Thoracic aorta (tissue), 2 donors: ENCODE results near the gene CD48. TPM values are rescaled to one million over a fixed set of nuclear protein-coding genes. Genes with fewer than 3 reads are reported as not detected.
"Not testable (repeated sequence)": the region's sequence is repeated elsewhere in the genome, so short reads cannot be mapped to it uniquely, and the experiment has no call there.

Experiments
- ATAC-seq: fragments of 150-250 bp; one replicate; pipeline ENCODE4 v1.8.0; 2017; ENCODE audit warnings: low read depth; ENCODE audit not compliant: insufficient number of reproducible peaks, low FRiP score
- DNase-seq: peaks from one replicate; pipeline ENCODE4 v3.0.0-alpha.2; 2020; ENCODE audit warnings: low spot score
- H3K27ac ChIP-seq, 2 donors: fragments of 200-600 bp; sonication (generic); 1 replicate in 1 of 2; 2 replicates in 1 of 2; pipeline ENCODE4 v1.5.1; 2016; ENCODE audit warnings: mild to moderate bottlenecking in 2 of 2, moderate library complexity in 2 of 2
- H3K27me3 ChIP-seq: fragments of 200-600 bp; sonication (generic); replicated peaks from 2 replicates; pipeline ENCODE4 v1.6.0; 2016; ENCODE audit warnings: mild to moderate bottlenecking; ENCODE audit not compliant: insufficient read depth
- H3K36me3 ChIP-seq: fragments of 200-600 bp; sonication (generic); one replicate; pipeline ENCODE4 v1.5.1; 2016
- H3K4me1 ChIP-seq, 2 donors: fragments of 200-600 bp; sonication (generic); 1 replicate in 1 of 2; 2 replicates in 1 of 2; pipeline versions ENCODE4 v1.5.1 to v1.6.0; 2016; ENCODE audit warnings: low read depth in 2 of 2, mild to moderate bottlenecking in 1 of 2; ENCODE audit not compliant: control insufficient read depth in 1 of 2
- H3K4me3 ChIP-seq: fragments of 200-600 bp; sonication (generic); 2 replicates; pipeline ENCODE4 v1.5.1; 2016; ENCODE audit warnings: mild to moderate bottlenecking
- H3K9me3 ChIP-seq: fragments of 200-600 bp; sonication (generic); 2 replicates; pipeline ENCODE4 v1.5.1; 2016
- CTCF ChIP-seq: fragments of 200-600 bp; sonication (generic); IDR thresholded peaks from one replicate; pipeline ENCODE4 v1.5.1; 2019; ENCODE audit warnings: antibody characterized with exemption
- total RNA-seq, 2 donors: library from RNA; depleted of rRNA; stranded (reverse); fragments of >200 nt; gene quantifications; one replicate each; pipeline versions ENCODE4 v1.1.0 to v1.2.3, GENCODE V29; 2016

Gene CD48
- total RNA-seq, 2 donors from 2014 or later: 9.0 to 9.9 TPM

GRCh38 chr1:160713161-160713560 is 1.5 kb upstream of the CD48 start:
- TF ChIP-seq CTCF: no peak
- no peak for ATAC-seq
- DNase-seq: no peak

DNA sequence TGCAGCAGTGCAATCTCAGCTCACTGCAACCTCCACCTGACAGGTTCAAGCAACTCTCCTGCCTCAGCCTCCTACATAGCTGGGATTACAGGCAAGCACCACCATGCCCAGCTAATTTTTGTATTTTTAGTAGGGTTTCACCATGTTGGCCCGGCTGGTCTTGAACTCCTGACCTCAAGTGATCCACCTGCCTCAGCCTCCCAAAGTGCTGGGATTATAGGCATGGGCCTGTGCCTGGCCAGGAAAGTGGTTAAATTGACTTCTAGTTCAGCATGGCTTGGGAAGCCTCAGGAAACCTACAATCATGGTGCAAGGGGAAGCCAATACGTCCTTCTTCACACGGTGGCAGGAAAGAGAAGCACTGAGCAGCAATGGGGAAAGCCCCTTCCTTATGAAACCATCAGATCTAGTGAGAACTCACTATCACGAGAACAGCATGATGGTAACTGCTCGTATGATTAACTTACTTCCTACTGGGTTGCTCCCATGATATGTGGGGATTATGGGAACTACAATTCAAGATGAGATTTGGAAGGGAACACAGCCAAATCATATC is 981 bp upstream of the CD48 start:
- not testable (repeated sequence) for H3K27ac ChIP-seq, H3K4me1 ChIP-seq, ATAC-seq, H3K9me3 ChIP-seq, H3K36me3 ChIP-seq, DNase-seq, H3K4me3 ChIP-seq, H3K27me3 ChIP-seq

More at GRCh38 chr1:160713161-160713560, 1.5 kb upstream of the CD48 start:
- no peaks in the 10 kb centered on the region for H3K9me3 ChIP-seq
- H3K27ac ChIP-seq: no peak overlapping the region
- no peaks in the 10 kb centered on the region for H3K36me3 ChIP-seq
- H3K4me1 ChIP-seq: no peaks in the 10 kb centered on the region
- H3K4me3 ChIP-seq: no peak overlapping the region
- no peaks in the 10 kb centered on the region for H3K27me3 ChIP-seq

DNA sequence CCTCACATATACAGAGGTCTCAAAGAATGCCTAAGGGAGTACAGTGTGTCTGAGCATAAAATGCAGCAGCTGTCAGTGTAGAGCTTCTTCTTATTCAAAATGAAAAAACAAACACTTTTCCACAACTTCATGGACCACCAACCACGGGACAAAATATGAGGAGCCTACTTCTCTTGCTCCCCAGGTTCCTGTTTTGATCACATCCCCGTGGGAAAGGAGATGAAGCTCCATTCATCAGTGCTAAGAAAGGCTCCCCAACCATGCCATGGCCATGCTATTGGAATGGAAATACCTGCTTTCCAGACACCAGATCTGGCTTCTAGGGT is 383 bp downstream of the CD48 start:
- no peak overlapping the region for H3K27ac ChIP-seq
- no peak for TF ChIP-seq CTCF
- H3K27me3 ChIP-seq: no peaks in the 10 kb centered on the region
- no peaks in the 10 kb centered on the region for H3K36me3 ChIP-seq
- no peak for ATAC-seq
- H3K4me1 ChIP-seq: no peaks in the 10 kb centered on the region
- no peaks in the 10 kb centered on the region for H3K9me3 ChIP-seq
- H3K4me3 ChIP-seq: peak overlapping the region; percentile 42
- no peak for DNase-seq

DNA sequence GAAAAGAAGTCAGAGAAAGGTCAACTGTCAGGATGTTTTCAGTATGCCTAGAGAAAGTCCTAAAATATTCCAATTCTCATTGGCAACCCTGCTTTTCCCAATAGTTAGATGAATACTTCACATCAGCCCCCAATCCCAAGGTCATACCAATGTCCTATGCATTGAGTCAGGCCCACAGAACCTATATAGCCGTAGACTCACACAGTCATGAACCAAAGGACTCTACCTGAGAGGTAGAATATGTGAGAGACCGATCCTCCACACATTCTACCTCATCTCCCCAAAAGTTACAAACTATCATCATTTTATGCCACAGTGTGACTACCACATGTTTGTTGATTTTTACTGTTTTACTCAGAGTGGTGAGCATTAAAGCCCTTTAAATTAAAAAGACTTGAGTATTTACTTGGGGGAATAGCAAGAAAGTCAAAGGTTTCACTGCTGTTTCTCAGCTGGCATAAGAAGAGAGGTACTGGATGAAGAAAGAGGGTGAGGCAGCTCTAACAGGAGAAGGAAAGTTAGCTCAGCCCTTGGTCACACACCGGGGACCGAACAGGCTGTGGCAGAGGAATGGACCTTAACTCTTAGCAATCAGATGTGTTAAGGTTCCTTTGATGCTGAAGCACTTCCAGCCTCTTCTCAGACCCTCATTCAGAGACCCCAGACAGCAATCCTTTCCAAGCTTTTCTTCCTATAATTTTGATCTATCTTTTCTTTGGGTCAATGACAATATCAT is 937 bp downstream of the CD48 start:
- DNase-seq: no peak
- Histone ChIP-seq H3K36me3 (no peaks in the 10 kb centered on the region), H3K4me1 (no peaks in the 10 kb centered on the region), H3K27ac (no peak overlapping the region), H3K9me3 (no peaks in the 10 kb centered on the region), H3K4me3 (peak overlapping the region; percentile 42), H3K27me3 (no peaks in the 10 kb centered on the region)
- TF ChIP-seq CTCF: no peak
- ATAC-seq: no peak

DNA sequence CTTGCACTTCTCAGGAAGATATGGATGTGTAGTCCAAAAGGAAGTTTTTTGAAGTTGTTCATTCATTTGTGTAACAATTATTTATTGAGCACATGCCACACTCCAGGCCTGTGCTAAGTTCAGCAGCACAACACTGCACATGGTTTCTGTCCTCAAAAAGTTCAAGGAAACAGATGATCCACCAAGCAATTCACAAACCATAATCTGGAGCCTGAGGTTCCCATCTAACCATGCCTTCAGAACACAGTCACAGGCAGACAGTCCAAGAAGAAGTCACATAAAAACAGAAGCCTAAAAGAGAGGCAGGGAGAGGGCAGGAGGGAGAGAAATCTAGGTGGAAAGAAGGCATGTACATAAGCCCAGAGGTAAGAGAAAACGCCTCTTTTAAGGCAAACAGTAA is 1.9 kb downstream of the CD48 start:
- TF ChIP-seq CTCF: no peak
- ATAC-seq: no peak
- H3K9me3 ChIP-seq: no peaks in the 10 kb centered on the region
- H3K4me3 ChIP-seq: no peak overlapping the region
- H3K36me3 ChIP-seq: no peaks in the 10 kb centered on the region
- no peak overlapping the region for H3K27ac ChIP-seq
- H3K27me3 ChIP-seq: no peaks in the 10 kb centered on the region
- no peak for DNase-seq
- H3K4me1 ChIP-seq: no peaks in the 10 kb centered on the region

GRCh38 chr1:160708801-160709200 is 2.8 kb downstream of the CD48 start:
- ATAC-seq: no peak
- Histone ChIP-seq H3K27me3 (no peaks in the 10 kb centered on the region), H3K9me3 (no peaks in the 10 kb centered on the region), H3K27ac (no peak overlapping the region), H3K36me3 (no peaks in the 10 kb centered on the region), H3K4me3 (no peak overlapping the region), H3K4me1 (no peaks in the 10 kb centered on the region)
- no peak for DNase-seq
- no peak for TF ChIP-seq CTCF
